ENCODE measurements around the gene FADS1.

Gene FADS1

DNA sequence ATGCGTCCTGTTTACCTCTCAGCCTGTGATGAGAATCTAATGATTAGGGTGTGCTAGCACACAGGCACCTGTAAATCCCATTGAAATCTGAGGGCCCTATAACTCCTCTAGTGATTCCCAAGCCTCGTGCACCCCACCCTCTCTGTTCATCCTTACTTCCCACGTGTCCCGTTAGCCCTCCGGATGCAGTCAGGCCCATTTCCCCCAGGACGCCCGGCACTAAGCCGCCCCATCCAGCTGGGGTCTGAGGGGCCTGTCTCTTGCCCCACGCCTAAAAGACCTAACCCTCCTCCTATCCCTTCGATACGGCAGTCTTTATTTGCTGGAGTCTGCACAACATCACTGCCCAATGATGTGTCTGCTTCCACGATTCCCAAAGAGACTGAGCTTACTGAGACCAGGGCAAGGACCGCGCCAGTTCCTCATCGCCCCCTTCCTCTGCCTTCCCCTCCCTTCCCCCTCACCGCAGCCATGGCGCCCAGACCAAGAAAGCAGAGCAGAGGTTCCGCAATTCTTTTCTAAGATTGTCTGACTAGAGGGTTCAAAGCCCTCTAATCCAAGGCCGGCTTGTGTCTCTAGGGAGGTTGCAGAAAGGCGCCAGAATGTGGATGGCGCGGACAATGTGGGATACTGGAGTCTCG, 10.2 kb upstream of the FADS1 start:
- no peak for DNase-seq (ENCODE audit: low read depth, low spot score)

DNA sequence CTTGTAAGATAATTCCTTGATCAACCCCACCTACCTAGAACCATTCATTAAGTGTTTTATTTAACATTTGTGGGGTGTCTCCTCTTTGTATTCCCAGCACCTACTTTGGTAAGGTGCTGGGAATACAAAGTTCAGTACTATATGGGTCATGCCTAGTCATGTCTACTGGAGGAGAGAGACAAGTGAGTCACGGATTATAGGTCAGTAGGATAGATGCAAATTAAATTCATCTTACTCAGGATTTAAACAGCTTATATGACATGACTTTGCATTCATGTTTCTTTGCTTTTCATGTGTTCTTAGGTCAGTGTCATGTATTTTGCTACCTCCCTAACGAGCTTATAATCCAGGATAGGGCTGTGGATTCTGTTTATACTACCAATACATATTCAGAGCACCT, 3.4 kb upstream of the FADS1 start:
- DNase-seq (ENCODE audit: low read depth, low spot score), result no peak

DNA sequence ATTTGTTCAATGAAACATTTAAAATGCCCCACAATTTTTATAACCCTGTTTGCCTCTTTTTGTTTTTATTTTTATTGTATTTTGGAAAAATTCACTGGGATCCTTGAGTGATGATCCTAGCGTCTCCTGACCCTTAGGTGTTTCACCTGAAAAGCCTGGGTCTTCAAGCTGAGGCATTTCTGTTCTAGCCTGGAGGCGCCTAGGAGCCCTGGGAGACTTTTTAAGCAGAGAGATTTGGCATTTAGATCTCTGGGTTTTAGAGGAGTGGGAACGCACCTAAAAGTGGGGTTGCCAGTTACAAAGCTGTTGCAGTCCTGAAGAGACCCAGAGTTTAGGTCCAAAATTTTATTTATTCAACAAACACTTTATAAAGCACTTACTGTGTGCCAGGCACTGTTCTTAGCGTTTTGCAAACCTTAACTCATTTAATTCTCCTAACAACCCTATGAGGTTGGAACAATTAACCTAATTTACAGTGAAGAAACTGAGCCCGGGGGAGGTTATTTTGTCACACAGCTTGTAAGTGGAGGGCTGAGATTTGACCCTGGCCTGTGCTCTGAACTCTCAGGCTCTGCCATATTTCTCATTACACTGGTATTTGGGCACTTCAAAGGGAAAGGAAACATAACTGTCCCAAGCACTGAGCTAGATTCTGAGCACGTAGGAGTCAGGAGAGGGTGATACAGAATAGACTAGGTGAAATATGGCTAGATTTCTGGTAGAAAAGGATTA, 834 bp upstream of the FADS1 start:
- DNase-seq (ENCODE audit: low read depth, low spot score), result no peak

DNA sequence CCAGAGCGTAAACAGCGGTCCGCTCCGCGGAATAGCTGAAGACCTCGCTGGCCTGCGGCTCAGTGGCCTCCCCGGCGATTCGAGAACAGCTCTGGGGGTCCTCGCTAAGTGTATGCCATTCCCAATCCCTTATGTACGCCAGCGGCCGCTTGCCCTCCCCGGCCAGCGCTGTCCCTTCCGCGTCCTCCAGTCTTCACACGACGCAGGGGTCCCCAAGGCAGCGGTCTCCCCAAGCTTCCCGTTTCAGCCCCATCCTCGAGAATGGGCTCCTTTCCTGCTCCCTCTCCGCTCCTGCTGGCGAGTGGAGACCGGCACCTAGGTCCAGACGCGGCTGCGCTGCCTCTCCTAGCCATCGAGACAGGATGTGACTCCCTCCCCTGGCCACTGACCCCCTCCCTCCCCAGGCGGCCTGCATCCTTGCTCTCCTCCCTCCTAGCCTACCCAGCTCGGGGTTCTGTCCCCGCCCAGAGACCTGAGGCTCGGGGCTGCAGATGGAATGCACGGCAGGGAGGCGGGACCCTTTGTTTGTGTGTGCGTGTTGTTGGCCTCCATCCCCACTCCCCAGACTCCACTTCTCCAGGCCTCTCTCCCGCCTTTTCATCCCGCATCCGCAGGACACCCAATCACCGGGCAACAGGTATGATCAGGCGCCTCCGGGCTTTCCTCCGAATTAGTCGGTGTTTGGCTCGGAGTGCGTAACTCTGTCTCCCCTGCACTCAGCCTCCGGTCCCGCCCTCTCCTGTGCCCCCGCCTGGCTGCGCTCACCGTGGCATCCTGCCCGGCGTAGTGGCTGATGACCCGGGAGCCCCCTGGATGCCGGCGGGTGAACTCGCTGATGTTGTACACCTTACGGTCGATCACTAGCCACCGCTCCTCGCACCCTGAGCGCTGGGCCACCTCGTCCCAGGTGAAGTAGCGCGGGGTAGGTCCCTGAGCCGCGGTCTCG, 740 bp downstream of the FADS1 start:
- DNase-seq (ENCODE audit: low read depth, low spot score), result no peak

DNA sequence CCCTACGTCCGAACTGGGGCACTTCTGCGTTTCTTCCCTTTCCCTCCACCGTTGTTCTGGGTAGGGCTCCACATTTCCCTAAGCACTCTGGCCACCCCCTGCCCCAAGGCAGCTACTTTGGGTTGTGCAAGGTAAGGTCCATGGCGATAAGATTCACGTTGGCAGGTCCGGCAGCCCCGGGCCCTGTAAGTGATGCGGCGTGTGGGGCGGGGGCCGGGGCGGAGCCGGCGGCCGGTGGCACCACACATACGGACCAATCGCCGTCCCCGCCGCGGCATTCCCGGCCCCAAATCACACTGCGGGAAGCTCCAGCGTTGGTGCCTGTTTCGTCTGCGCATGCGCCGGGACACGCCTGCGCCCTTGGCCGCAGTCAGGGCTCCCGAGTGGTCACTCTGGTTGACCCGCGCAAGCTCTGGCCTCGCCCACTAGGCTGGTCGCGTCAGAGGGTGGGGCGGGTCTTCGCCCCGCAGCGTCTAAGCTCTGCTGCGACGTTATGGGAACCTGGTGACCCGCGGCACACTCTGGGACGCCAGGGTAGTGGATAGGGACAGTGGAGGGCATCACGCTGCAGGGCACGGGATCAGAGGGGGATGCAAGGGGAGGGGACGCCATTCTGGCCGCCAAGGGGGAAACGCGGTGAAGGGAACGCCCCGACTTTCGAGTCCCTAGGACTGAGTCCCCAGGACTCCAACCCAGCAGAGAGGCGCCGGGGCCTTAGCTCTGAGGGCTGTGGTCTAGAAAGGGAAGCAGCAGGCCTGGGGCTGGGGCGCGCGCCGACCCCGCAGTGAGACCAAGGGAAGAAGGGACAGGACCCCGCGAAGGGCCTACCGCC, 1.6 kb downstream of the FADS1 start:
- DNase-seq (ENCODE audit: low read depth, low spot score), result no peak

DNA sequence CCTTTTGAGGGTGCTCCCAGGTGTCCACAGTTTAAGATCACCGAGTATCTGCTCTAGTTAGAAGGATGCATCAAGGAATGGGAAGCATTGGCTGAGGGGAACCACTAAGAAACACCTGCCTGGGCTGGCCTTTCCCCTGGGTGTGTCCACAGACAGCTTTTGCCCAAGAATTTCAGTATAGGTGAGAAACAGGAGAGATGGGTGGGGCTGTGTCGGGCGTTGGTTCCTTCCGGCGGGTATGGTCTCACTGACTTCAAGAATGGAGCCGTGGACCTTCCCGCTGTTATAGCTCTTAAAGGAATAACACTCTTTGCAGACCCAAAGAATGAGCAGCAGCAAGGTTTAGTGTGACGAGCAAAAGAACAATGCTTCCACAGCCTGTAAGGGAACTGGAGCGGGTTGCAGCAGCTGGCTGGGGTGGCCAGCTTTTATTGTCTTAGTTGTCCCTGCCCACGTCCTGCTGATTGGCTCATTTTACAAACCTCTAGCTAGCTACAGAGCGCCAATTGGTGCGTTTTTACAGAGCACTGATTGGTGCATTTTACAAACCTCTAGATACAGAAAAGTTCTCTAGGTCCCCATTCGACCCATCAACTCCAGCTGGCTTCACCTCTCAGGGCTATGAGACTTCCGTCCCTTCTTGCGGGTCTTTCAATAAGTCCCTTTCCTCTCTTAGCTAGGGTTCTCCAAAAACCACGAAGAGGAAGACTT, 2.4 kb downstream of the FADS1 start:
- DNase-seq (ENCODE audit: low read depth, low spot score), result no peak

DNA sequence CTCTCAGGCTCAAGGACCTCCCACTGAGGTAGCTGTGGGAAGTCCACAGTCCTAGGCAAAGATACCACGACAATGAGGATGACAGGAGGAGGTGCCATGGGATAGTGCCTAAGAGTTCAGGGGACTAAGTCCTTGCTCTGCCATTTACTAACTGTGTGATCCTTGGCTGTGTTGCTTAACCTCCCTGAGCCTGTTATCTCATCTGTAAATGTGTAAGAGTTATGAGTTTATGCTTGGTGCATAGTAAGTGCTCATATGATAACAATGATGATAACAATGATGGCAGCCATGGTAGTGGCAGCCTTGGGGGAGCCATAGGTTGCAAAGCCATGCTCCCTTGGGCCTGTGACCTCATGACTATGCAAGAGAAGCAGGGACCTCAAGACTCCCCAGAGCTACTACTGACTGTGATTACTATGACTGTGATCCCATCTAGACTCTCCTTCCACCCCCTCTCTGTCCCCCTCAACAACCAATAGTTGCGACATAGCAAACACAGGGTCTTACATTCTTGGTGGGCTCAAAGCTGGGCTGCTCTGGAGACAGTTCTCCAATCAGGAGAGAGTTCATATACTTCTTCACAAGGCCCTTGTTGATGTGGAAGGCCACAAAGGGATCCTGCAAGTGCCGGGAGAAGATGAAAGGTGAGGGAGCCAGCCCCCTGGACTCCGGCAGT, 3.9 kb downstream of the FADS1 start:
- DNase-seq (ENCODE audit: low read depth, low spot score), result no peak

DNA sequence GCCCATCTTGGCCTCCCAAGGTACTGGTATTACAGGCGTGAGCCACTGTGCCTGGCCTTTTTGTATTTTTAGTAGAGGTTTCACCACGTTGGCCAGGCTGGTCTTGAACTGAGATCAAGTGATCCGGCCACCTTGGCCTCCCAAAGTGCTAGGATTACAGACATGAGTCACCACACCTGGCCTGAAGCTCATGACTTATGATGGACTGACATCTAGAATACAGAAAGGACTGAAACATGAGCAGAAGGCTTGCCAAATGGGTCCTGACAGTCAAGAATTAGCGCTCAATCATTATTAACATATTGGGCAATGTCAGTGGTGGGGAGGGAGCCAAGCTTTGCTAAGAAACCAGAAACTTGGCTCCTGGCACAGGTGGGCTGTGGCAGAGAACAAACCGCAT, 5.0 kb downstream of the FADS1 start:
- no peak for DNase-seq (ENCODE audit: low read depth, low spot score)

DNA sequence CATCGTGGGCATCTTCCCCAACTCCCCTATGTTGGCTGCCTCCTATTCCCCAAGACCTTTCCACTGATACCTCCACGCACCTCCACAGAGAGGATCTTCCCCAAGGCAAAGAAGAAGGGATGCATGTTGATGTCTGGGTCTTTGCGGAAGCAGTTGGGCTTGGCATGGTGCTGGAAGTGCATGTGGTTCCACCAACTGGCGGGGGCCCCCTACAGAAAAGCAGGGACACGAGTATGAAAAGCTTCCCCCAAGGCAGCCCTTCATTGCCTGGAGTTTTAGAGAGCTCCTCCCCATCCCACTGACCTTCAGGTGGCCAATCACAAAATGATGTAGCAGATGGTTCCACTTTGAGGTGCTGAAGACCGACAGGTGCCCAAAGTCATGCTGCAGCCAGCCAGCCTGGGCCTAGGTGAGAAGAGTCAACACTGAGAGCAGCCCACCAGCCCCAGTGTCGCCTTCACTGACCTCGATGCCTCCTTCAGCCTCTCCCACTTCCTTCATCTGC, 6.1 kb downstream of the FADS1 start:
- DNase-seq (ENCODE audit: low read depth, low spot score), result no peak

DNA sequence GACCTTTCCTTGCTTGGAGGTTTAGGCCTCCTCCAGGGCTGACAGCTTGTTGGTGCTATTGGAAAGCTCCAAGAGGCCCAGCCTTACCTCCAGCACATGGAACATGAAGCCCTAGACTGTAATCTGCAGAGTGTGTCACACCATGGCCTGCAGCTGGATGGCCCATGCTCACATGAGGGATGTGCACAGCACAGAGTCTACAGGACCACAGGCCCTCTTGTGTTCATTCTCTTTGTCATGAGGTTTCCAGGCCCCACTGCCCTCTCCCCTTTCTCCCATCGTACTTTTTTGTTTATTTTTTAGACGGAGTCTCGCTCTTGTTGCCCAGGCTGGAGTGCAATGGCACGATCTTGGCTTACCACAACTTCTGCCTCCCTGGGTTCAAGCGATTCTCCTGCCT, 10.0 kb downstream of the FADS1 start:
- no peak for DNase-seq (ENCODE audit: low read depth, low spot score)

DNA sequence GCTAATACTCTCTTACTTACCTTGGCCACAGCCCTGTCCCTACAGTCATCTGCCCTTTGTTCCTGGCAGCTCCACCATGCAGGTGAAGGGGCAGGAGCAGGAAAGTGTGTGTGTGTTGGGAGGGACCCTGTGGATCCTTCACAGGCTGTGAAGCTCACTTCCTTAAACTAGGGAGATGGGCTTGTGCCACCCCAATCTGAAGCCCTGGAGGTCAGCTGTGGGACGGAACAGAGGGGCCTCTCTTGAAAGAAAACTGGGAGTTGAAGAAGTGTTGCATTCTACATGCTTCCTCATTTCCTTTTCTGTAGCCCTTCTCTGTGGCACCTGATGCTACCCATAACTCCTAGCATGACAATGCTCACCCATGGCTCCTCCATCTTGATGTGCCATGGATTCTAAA, 11.7 kb downstream of the FADS1 start:
- no peak for DNase-seq (ENCODE audit: low read depth, low spot score)

DNA sequence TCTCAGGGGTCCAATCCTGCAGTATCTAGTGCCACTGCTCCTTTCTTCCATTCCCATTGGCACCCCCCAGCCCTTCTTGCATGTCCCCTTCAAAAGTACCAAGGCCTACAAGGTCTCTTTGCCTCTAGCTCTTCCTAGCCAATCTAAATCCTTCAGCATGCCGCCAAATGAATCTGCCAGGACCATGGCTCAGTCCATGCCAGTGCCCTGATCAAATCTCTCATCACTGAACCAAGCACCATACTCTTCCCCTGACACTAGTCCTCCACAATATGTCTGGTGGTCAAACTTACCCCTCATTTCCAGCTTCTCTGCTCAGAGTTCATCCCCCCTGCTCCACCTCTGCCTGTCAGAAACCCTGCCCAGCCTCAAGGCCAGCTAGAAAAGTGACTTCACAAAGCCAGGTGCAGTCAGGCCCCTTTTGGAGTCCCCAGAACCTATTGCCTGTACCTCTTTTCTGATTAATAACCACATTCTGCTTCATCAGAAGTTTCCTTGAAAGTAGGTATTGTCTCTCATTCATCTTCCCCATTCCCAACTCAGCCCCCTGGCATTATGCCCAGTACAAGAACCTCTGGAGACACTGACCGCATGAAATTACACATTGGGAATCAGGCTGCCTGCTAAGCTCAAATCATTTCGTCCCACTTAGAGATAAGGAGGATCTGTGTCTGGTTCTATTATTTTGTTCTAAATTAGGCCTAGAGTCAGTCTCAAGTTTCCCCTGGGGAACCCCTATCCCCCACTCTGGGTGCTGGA, 12.7 kb downstream of the FADS1 start:
- DNase-seq (ENCODE audit: low read depth, low spot score), result no peak

DNA sequence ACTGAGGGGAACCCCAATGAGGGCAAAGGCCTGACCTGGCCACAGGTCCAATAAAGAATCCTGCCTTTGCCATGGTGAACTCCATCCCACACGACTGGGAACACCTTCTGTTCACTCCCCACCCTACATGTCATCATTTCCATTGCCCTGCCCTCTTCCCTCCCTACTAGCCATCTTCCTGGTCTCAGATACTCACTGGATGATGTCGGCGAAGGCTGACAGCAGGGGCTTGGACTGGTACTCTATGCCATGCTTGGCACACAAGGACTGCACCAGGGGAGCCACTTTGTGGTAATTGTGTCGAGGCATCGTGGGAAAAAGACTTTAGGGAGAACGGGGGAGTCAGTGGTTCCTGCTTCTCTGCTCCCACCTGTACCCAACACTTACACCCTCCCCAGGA, 14.2 kb downstream of the FADS1 start:
- no peak for DNase-seq (ENCODE audit: low read depth, low spot score)

DNA sequence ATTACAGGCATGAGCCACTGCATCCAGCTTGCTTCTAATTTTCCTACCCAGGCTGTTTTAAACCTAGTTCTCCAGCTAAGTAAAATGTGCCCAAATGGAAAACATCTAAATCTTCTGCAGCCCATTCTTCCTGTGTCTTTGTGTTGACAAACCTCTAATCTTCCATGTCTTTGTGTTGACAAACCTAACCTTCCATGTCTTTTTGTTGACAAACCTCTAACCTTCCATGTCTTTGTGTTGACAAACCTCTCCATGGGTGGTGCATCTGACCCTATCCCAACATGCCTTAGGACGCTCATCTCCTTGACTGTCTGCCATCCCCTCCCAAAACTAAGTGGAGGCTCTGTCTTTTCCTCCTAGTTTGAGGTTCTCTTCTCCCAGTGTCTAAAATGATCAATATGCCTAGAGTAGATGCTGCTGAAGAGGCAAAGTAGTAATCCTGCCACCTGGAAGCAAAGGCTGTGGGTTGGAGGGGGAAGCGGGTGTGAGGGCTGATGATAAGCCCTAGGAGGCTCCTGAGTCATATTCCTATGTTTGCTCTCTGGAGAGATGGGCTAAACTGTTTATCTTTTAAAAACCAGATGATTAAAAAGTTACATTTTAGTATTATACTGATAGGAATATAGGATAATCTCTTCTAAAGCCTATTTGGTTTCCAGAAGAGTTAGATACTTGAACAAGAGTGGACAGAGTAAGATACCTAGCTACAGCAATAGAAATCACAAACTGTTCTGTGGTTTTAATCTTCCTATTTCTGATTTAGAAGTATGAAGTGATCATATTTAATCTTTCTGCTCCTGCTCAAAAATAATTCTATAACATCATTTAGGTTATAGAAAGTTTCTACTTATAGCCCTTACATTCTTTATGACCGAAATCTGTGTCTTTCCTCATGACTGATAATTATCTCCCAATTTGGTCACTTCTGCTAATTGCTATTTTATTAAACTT, 16.2 kb downstream of the FADS1 start:
- no peak for DNase-seq (ENCODE audit: low read depth, low spot score)

DNA sequence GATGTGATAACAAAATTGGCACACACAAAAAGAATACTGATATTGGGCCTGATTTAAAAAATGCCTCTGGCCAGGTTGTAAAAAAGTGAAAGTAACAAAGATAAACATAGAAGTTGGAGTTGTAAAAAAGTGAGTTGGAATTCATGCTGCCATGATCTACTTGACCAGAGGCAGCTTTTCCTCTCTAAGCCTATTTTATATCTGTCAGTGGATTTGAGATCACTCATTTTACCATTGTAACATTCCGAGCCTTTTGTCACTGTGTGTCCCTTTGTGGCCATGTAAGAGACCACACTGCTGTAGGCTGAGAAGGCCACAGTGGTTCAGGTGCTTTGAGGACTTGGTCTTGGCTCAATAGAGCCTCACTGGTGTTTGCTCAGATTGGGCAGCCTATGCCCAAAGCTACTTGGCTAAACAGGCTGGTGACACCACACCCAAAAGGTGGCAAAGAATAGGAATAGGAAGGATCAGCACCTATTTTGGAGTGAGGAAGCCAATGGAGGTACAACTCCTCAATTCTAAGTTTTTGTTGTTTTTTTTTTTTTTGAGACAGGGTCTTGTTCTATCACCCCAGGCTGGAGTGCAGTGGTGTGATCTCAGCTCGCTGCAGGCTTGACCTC, 17.0 kb downstream of the FADS1 start:
- DNase-seq (ENCODE audit: low read depth, low spot score), result no peak

DNA sequence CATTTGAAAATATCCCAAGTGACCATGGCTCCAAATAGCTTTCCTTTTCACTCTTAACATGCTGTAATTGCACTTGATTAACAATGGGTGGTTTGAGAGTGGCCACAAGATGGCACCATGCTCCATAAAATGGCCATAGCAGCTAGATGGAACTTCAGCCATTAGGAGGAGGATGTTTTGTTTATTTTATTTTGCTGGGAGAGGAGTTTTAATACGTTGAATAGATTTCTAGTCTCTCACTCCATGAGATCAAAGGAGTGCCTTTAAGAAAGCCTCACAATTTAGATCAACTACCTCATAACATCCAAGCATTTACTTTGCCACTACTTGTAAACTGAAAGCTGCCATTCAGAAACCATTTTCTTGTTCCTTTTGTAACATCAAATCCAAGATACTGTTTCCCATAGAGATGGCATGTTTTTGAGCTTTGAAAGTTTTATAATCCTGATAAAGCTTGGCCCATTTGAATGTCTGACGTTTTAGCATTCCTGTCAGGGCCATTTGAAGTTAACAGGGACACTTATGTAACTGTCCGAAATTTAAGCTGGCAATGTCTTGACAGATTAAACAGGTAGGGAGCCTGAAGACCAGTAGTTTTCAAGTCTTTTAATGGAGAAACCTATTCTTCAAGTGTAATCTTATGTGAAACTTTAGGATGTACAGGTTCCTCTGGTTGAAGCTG, 19.4 kb downstream of the FADS1 start:
- DNase-seq (ENCODE audit: low read depth, low spot score), result no peak

DNA sequence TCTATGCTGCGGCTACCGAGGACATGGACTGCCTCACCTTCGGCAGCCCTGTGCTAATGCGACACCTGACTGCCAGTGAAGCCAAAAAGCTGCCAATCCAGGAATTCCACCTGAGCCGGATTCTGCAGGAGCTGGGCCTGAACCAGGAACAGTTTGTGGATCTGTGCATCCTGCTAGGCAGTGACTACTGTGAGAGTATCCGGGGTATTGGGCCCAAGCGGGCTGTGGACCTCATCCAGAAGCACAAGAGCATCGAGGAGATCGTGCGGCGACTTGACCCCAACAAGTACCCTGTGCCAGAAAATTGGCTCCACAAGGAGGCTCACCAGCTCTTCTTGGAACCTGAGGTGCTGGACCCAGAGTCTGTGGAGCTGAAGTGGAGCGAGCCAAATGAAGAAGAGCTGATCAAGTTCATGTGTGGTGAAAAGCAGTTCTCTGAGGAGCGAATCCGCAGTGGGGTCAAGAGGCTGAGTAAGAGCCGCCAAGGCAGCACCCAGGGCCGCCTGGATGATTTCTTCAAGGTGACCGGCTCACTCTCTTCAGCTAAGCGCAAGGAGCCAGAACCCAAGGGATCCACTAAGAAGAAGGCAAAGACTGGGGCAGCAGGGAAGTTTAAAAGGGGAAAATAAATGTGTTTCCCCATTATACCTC, 20.8 kb downstream of the FADS1 start:
- no peak for DNase-seq (ENCODE audit: low read depth, low spot score)
